Measurements from ENCODE around the gene OTOP2. TPM values are rescaled to one million over a fixed set of nuclear protein-coding genes. Genes with fewer than 3 reads are reported as not detected.

Gene OTOP2
- total and polyA plus RNA-seq, 4 donors, result not detected

DNA sequence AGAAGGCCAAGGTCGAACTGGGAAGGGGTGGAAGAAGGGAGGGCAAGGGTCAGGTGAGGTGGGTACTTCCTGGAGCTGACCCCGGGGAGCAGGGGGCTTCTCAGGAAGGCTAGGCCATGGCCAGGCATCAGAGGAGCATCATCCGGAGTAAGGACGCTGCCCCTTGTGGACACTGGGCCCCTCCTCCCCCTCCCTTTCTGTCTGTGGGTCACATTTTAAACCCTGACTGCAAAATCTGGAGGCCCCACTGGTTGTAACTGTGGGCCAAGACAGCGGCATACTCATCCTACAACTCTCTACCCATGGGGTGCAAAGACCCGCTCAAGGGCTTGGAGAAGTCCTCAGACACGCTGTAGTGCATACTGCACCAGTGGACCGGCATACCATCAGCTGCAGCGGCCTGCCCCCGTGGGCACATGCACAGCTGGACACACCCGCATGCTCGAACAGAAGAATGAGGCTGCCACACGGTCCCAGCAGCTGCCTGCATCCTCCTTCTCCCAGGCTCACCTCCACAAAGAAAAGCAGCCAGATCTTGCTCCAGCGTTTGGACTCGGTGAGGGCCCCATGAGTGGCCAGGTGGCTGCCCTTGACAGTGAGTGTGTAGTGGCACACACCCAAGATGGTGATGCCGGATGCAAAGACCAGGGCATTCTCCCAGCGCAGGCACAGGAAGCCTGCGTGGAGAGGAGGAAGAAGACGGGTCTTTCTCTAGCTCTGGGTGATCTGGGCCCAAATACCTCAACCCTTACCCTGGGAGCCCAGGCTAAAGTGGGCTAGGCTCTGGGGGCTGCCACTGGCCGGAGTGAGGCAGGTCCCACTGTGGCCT, 31.8 kb upstream of the OTOP2 start:
- Histone ChIP-seq H3K4me1 (ENCODE audit: control insufficient read depth in 5 of 5, insufficient read depth in 5 of 5, low read length in 5 of 5) (peaks cover 0 to 11% (median 0%) of the 10 kb centered on the region in 5 donors), H3K9ac (ENCODE audit: insufficient read depth in 1 of 2, low read length in 2 of 2) (no peak overlapping the region), H3K9me3 (ENCODE audit: control insufficient read depth in 4 of 4, insufficient read depth in 3 of 4, low read length in 3 of 4) (no peaks in the 10 kb centered on the region), H3K27me3 (ENCODE audit: control insufficient read depth in 3 of 3, insufficient read depth in 3 of 3, low read length in 2 of 3) (peaks cover 8 to 53% (median 44%) of the 10 kb centered on the region in 3 donors), H3K4me3 (no peak overlapping the region), H3K27ac (ENCODE audit: low read depth in 1 of 2, low read length in 1 of 2) (no peak overlapping the region), H3K36me3 (ENCODE audit: control insufficient read depth in 4 of 4, insufficient read depth in 4 of 4, low read length in 4 of 4) (no peaks in the 10 kb centered on the region)
- 56 to 74% methylated on average over 20 of the region's 20 CpGs for WGBS, 2 donors
- DNase-seq (no peak), ATAC-seq (ENCODE audit: insufficient read depth, low FRiP score) (no peak)
- TF ChIP-seq, protein P1, sequence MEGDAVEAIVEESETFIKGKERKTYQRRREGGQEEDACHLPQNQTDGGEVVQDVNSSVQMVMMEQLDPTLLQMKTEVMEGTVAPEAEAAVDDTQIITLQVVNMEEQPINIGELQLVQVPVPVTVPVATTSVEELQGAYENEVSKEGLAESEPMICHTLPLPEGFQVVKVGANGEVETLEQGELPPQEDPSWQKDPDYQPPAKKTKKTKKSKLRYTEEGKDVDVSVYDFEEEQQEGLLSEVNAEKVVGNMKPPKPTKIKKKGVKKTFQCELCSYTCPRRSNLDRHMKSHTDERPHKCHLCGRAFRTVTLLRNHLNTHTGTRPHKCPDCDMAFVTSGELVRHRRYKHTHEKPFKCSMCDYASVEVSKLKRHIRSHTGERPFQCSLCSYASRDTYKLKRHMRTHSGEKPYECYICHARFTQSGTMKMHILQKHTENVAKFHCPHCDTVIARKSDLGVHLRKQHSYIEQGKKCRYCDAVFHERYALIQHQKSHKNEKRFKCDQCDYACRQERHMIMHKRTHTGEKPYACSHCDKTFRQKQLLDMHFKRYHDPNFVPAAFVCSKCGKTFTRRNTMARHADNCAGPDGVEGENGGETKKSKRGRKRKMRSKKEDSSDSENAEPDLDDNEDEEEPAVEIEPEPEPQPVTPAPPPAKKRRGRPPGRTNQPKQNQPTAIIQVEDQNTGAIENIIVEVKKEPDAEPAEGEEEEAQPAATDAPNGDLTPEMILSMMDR (IDR thresholded peaks at IDR 0.05; ENCODE audit: control extremely low read depth, extremely low read depth), result no peak

DNA sequence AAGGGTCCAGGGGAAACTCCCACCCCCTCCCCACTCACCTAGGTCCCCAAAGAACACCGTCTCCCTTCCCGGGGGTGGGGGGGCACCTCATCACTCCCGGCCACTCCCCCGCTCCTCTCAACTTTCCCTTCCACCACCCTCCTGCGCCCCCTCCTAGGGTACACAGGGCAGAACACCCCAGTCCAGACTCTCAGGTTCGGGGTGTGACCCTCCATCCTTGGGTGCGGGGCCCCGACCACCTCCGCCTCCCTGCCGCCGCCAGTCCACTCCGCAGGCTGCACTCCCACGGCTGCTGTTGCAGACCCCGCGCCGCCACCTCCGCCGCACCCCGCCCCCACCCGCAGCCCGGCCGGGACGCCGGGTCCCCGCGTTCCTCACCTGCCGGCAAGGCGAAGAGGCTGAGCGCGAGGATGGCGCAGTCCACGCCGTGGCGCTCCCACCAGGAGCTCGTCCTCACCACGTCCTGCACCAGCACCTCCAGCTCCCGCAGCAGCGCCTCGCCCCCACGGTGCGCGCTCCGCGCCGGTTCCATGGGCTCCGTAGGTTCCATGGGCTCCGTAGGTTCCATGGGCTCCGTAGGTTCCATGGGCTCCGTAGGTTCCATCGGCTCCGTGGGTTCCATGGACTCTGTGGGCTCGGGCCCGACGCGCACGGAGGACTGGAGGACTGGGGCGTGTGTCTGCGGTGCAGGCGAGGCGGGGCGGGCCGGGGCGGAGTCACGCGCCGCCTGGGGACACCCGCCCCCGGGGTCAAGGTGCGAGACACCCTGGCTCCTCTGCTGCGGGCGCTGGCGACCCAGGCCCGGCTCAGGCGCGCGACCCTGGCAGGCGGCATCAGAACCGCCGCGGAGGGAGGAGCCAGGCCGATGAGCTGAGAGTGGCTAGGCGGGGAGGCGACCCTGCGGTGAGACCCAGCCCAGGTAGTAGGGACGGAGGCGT, 30.8 kb upstream of the OTOP2 start, which contains the start of gene FADS6:
Gene FADS6, minus strand, starts transcription at position 660 of the 938 bp plus-strand sequence. Its CDS starts 38 bp downstream, at position 622.
- H3K4me1 ChIP-seq (ENCODE audit: control insufficient read depth in 5 of 5, insufficient read depth in 5 of 5, low read length in 5 of 5), result peaks cover 0 to 11% (median 0%) of the 10 kb centered on the region in 5 donors
- TF ChIP-seq, protein P1 (IDR thresholded peaks at IDR 0.05; ENCODE audit: control extremely low read depth, extremely low read depth), result no peak
- no peak for ATAC-seq (ENCODE audit: insufficient read depth, low FRiP score)
- H3K9me3 ChIP-seq (ENCODE audit: control insufficient read depth in 4 of 4, insufficient read depth in 3 of 4, low read length in 3 of 4), result no peaks in the 10 kb centered on the region
- H3K4me3 ChIP-seq, result no peak within 1 kb of the TSS
- peaks cover 4 to 50% (median 44%) of the 10 kb centered on the region in 3 donors for H3K27me3 ChIP-seq (ENCODE audit: control insufficient read depth in 3 of 3, insufficient read depth in 3 of 3, low read length in 2 of 3)
- H3K27ac ChIP-seq (ENCODE audit: low read depth in 1 of 2, low read length in 1 of 2), result no peak within 1 kb of the TSS
- H3K36me3 ChIP-seq (ENCODE audit: control insufficient read depth in 4 of 4, insufficient read depth in 4 of 4, low read length in 4 of 4), result no peaks in the 10 kb centered on the region
- no peak within 1 kb of the TSS for H3K9ac ChIP-seq (ENCODE audit: insufficient read depth in 1 of 2, low read length in 2 of 2)
- 4 to 5% methylated on average over 83 to 86 of the region's 86 CpGs for WGBS, 2 donors
- no peak for DNase-seq

DNA sequence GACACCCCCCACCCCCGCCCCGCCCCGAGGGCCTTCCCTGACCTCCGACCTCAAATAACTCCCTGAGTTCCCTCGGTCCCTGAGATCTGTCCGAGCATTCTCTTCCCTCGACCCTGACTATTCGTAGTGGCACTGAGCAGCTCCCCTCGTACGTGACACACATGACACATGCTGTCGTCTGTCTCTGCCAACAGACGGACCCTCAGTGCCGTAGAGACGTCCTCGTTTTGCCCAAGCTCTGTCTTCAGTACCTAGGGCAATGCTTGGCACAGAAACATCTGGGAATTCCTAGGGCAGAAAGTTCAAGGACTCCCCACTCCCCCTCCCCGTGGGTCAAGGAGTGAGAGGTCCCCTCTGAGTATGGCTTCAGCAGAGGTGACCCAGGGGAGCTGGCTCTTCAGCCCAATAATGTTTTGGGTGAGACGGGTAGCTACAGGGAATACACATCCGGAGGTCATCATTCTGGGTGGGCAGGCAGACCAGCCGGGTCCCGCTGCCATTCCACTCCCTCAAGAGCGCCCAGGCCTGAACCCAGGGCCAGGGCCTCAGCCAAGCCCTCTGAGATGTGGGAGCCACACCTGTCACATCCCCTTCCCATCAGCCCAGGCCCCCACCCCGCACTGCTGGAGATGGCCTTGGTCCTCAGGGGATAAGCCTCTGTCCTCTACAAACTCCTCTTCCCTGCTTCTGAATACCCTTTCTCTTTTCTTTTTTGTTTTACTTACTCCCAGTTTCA, 30.0 kb upstream of the OTOP2 start:
- Histone ChIP-seq H3K4me1 (ENCODE audit: control insufficient read depth in 5 of 5, insufficient read depth in 5 of 5, low read length in 5 of 5) (peaks cover 0 to 11% (median 0%) of the 10 kb centered on the region in 5 donors), H3K36me3 (ENCODE audit: control insufficient read depth in 4 of 4, insufficient read depth in 4 of 4, low read length in 4 of 4) (no peaks in the 10 kb centered on the region), H3K4me3 (no peak overlapping the region), H3K9me3 (ENCODE audit: control insufficient read depth in 4 of 4, insufficient read depth in 3 of 4, low read length in 3 of 4) (no peaks in the 10 kb centered on the region), H3K27me3 (ENCODE audit: control insufficient read depth in 3 of 3, insufficient read depth in 3 of 3, low read length in 2 of 3) (peaks cover 4 to 50% (median 44%) of the 10 kb centered on the region in 3 donors), H3K27ac (ENCODE audit: low read depth in 1 of 2, low read length in 1 of 2) (no peak overlapping the region), H3K9ac (ENCODE audit: insufficient read depth in 1 of 2, low read length in 2 of 2) (no peak overlapping the region)
- DNase-seq (no peak), ATAC-seq (ENCODE audit: insufficient read depth, low FRiP score) (no peak)
- 30 to 32% methylated on average over 20 to 22 of the region's 22 CpGs for WGBS, 2 donors
- TF ChIP-seq, protein P1 (IDR thresholded peaks at IDR 0.05; ENCODE audit: control extremely low read depth, extremely low read depth), result no peak

Data from lung (tissue), 12 donors.